GM12872 (cell line): ENCODE data around the gene LTBP2.

Experiments
- CTCF ChIP-seq: IDR thresholded peaks from 3 replicates; pipeline ENCODE4 v1.5.1; 2011; ENCODE audit warnings: low read depth, mild to moderate bottlenecking, low read length, moderate library complexity; ENCODE audit not compliant: insufficient read depth

The LTBP2 gene

GRCh38 chr14:74524812-74525135 lies 87.3 kb downstream of the LTBP2 start:
- TF ChIP-seq CTCF, result no peak

DNA sequence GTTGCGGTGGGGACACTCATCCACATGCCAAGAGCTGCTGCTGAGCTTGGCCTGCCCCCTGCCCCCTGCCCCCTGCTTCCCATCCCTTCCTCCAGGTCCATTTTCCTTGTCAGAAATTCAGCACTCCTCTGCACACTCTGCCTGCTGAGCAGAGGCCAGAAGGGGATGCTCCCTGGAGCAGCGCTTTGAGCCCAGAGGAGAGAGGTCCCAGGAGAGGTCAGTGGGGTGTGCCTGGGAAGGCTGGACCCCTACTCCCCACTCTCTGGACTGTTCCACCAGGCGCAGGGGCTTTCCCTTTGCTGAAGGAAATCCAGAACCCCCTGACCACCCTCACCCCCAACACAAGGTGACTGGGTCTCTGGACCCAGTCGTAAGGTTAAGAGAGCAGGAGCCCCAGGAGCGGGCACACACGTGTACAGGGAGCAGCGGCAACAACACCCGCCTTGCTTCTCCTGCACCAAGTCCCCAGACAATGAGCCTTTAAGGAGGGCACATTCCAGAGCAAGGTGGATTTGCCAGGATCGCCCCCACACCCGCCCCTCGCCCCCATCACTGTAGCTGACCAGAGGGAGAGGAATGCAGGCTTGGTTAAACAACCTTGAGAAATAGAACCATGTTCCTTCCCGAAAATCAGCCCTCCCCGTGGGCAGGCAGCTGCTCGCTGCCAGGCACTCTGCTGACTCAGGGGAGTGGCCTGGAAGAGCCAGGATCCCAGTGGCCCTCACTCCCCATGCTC lies 87.8 kb downstream of the LTBP2 start:
- no peak for TF ChIP-seq CTCF

GRCh38 chr14:74522740-74523139 lies 89.3 kb downstream of the LTBP2 start:
- TF ChIP-seq CTCF, result no peak

DNA sequence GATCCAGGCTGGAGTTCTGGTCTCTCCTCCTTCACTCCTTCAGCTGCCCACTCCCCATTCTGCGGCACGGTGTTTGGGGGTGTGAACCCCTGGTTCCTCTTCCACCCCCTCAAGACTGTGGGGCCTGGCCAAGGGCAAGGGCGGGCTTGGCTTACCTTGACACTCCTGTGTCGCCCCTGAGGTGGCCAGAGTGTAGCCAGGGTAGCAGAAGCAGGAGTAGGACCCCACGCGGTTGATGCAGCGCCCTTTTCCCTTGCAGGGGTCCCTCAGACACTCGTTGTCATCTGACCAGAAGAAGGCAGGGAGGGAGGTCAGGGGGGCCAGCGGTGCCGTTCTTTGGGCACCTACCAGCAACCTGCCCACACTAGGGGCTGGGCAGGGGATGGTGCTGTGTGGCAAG lies 90.3 kb downstream of the LTBP2 start:
- no peak for TF ChIP-seq CTCF

DNA sequence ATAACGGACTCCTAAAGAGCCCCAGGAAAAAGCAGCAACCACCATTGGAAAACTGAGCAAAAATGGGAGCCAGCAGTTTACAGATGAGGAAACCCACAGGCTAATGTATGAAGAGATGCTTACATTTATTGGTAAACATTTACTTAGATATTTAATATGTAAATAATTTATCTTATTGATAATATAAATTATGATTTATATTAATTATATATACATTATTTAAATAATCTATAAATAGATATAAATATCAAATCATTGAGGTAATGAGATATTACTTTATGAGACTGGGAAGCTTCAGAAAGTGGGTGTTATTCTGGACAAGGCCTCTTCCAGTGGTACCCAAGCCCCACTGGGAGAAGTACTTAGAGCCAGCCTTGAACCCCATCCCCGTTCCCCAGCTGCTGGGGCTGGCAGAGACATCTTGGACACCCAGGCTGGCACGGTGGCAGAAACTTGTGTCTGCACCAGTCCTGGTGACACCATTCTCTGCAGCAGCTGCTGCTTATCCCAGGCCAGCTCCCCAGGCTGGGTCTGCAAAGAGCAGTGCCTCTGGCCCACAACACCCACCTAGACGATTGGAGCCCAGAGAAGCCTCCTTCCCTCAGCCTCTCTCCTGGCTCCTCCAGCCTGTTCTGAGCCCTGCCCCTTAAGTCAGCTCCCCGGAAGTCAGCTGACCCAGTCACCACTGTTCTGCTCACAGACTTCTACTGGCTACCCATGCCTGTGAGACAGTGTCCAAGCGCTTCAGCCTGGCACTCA lies 92.5 kb downstream of the LTBP2 start:
- TF ChIP-seq CTCF, result no peak

DNA sequence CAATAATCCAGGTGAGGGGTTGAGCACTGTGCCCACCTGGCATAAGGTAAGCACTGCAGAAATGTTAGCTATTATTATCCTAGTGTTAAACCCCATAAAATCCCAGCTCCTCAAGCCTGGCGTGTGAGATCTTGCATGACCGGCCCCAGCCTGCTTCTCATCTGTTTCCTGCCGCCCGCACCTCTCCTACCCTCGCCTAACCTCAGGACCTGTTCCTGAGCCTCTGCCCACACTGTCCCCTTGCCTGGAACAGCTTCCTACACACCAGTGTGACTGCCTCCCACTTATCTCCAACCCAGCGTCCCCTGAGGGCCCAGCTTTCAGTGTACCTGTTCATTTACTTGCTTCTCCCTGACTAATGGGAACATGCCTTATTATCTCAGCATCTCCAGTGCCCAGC lies 93.8 kb downstream of the LTBP2 start:
- no peak for TF ChIP-seq CTCF

DNA sequence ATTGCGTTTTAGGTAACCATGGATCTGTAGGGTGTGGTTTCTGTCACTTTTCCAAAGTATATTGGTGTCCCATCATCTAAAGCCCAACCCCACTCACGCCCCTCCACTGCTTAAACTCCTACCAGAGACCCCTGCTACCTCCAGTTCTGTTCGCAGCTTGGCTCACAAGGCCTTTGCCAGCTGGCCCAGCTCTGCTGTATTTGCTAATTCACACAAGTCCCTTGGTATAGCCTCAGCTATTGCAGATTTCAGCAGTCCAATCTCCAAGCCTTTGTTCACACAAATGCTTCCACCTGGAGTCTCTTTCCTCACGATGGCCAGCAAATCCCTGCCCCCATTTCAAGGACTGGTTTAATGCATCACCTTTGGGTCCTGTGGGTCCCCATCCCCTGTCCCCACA lies 94.3 kb downstream of the LTBP2 start:
- no peak for TF ChIP-seq CTCF
